SK-N-SH (cell line): ENCODE results near the gene ARHGAP20. TPM values are rescaled to one million over a fixed set of nuclear protein-coding genes. Genes with fewer than 3 reads are reported as not detected.

Experiments
- CTCF ChIA-PET: fragments of 300-600, 350-600 bp; formaldehyde crosslinking; extraction: SDS; loops from one replicate; lab custom pipeline; 2021; lab: Yijun Ruan, JAX
- POLR2A ChIA-PET: fragments of 350-600 bp; sonication (Branson Sonifier 250); formaldehyde crosslinking; extraction: SDS; loops from one replicate; lab custom pipeline; 2020; ENCODE audit warnings: antibody characterized with exemption, inconsistent platforms; lab: Yijun Ruan, JAX
- DNase-seq: peaks from one replicate; pipeline ENCODE4 v3.0.0; 2012
- H2AFZ ChIP-seq: fragments of 200-600 bp; sonication (generic); 2 replicates; pipeline ENCODE4 v1.8.1; 2016; ENCODE audit warnings: antibody characterized with exemption, mild to moderate bottlenecking, low read depth
- H3F3A ChIP-seq: fragments of 200-600 bp; sonication (generic); replicated peaks from 2 replicates; pipeline ENCODE3; 2016; ENCODE audit warnings: antibody characterized with exemption, mild to moderate bottlenecking; ENCODE audit not compliant: insufficient read depth
- H3K27ac ChIP-seq, 2 experiments: fragments of 200-500 bp in 1 of 2; fragments of 200-600 bp in 1 of 2; sonication (Bioruptor generic) in 1 of 2; sonication (generic), shearing (Covaris generic) in 1 of 2; 2 replicates each; pipeline versions ENCODE4 v1.5.1 to v1.6.1; 2014 to 2016; ENCODE audit warnings: low read depth in 2 of 2, inconsistent platforms in 1 of 2, low read length in 1 of 2, mild to moderate bottlenecking in 1 of 2, mixed read lengths in 1 of 2
- H3K27me3 ChIP-seq: fragments of 200-600 bp; sonication (generic), shearing (Covaris generic); 2 replicates; pipeline ENCODE4 v1.6.1; 2016; ENCODE audit warnings: mixed run types; ENCODE audit not compliant: insufficient read depth
- H3K36me3 ChIP-seq, 2 experiments: fragments of 200-500 bp in 1 of 2; fragments of 200-600 bp in 1 of 2; sonication (Bioruptor generic) in 1 of 2; sonication (generic) in 1 of 2; replicated peaks in 1 of 2; 2 replicates each; pipeline versions ENCODE3 to v1.5.1; 2014 to 2016; ENCODE audit warnings: low read length in 1 of 2, mild to moderate bottlenecking in 1 of 2; ENCODE audit not compliant: insufficient read depth in 2 of 2, control insufficient read depth in 1 of 2
- H3K4me1 ChIP-seq, 2 experiments: fragments of 200-500 bp in 1 of 2; fragments of 200-600 bp in 1 of 2; sonication (Bioruptor generic) in 1 of 2; sonication (generic), shearing (Covaris generic) in 1 of 2; 2 replicates each; pipeline versions ENCODE4 v1.5.1 to v1.6.1; 2014 to 2016; ENCODE audit warnings: low read depth in 1 of 2, low read length in 1 of 2, mixed run types in 1 of 2; ENCODE audit not compliant: insufficient read depth in 2 of 2, control insufficient read depth in 1 of 2
- H3K4me2 ChIP-seq: fragments of 200-600 bp; sonication (generic), shearing (Covaris generic); 2 replicates; pipeline ENCODE4 v1.6.1; 2017; ENCODE audit warnings: mixed run types
- H3K4me3 ChIP-seq, 2 experiments: fragments of 200-500 bp in 1 of 2; fragments of 200-600 bp in 1 of 2; sonication (Bioruptor generic) in 1 of 2; sonication (generic), shearing (Covaris generic) in 1 of 2; 2 replicates each; pipeline versions ENCODE4 v1.5.1 to v1.8.1; 2014 to 2016; ENCODE audit warnings: low read depth in 2 of 2, inconsistent platforms in 1 of 2, low read length in 1 of 2, mild to moderate bottlenecking in 1 of 2, mixed read lengths in 1 of 2, moderate library complexity in 1 of 2
- H3K79me2 ChIP-seq: fragments of 200-600 bp; sonication (generic); 2 replicates; pipeline ENCODE4 v1.8.1; 2017; ENCODE audit warnings: mild to moderate bottlenecking; ENCODE audit not compliant: insufficient read depth
- H3K9ac ChIP-seq: fragments of 200-600 bp; sonication (generic); 2 replicates; pipeline ENCODE4 v1.6.1; 2017; ENCODE audit warnings: mixed run types
- H3K9me2 ChIP-seq: fragments of 200-600 bp; sonication (generic); 2 replicates; pipeline ENCODE4 v1.6.1; 2017; ENCODE audit warnings: mixed run types
- H3K9me3 ChIP-seq: fragments of 200-600 bp; sonication (generic); 2 replicates; pipeline ENCODE4 v1.6.1; 2017; ENCODE audit warnings: mixed run types, mild to moderate bottlenecking, moderate library complexity
- H4K20me1 ChIP-seq: fragments of 200-600 bp; sonication (generic); 2 replicates; pipeline ENCODE4 v1.6.1; 2017; ENCODE audit warnings: mild to moderate bottlenecking, mixed run types; ENCODE audit not compliant: insufficient read depth
- CHD2 ChIP-seq: fragments of 150-350 bp; IDR thresholded peaks from 2 replicates; pipeline ENCODE4 v1.6.1; 2018; ENCODE audit warnings: low read length; ENCODE audit not compliant: partially characterized antibody
- ELF1 ChIP-seq: IDR thresholded peaks from 2 replicates; pipeline ENCODE4 v1.4.0; 2012
- EZH2phosphoT487 ChIP-seq: fragments of 200-600 bp; sonication (generic); IDR thresholded peaks from 2 replicates; pipeline ENCODE4 v1.6.1; 2017; ENCODE audit warnings: low read depth, mixed run types, mild to moderate bottlenecking, antibody characterized with exemption, moderate library complexity, borderline replicate concordance
- FOSL2 ChIP-seq: IDR thresholded peaks from 2 replicates; pipeline ENCODE4 v1.4.0; 2012; ENCODE audit warnings: low read depth, mild to moderate bottlenecking, moderate library complexity, borderline replicate concordance
- FOXM1 ChIP-seq: IDR thresholded peaks from 2 replicates; pipeline ENCODE4 v1.4.0; 2012; ENCODE audit warnings: low read depth, mild to moderate bottlenecking
- GATA2 ChIP-seq: sonication (generic); formaldehyde crosslinking; IDR thresholded peaks from 2 replicates; pipeline ENCODE4 v1.5.0; 2020; ENCODE audit warnings: mild to moderate bottlenecking, missing genetic modification reagents
- MEF2A ChIP-seq: IDR thresholded peaks from 2 replicates; pipeline ENCODE4 v1.4.0; 2012; ENCODE audit warnings: low read depth, borderline replicate concordance
- MXI1 ChIP-seq: IDR thresholded peaks from 2 replicates; pipeline ENCODE4 v1.6.1; 2012; ENCODE audit warnings: mild to moderate bottlenecking, low read depth, low read length, improper control_type of control experiment
- NRF1 ChIP-seq: IDR thresholded peaks from 2 replicates; pipeline ENCODE4 v1.6.1; 2012; ENCODE audit warnings: low read depth, mild to moderate bottlenecking, low read length
- POLR2AphosphoS5 ChIP-seq: IDR thresholded peaks from 2 replicates; pipeline ENCODE4 v1.6.1; 2012; ENCODE audit warnings: low read depth, low read length
- RFX5 ChIP-seq: IDR thresholded peaks from 2 replicates; pipeline ENCODE4 v1.6.1; 2012; ENCODE audit warnings: mild to moderate bottlenecking, improper control_type of control experiment, low read length
- SIN3A ChIP-seq: IDR thresholded peaks from 2 replicates; pipeline ENCODE4 v1.6.1; 2012; ENCODE audit warnings: low read depth, mild to moderate bottlenecking, low read length, moderate library complexity, borderline replicate concordance
- TAF1 ChIP-seq: IDR thresholded peaks from 2 replicates; pipeline ENCODE4 v1.6.1; 2012; ENCODE audit warnings: low read depth, mild to moderate bottlenecking, low read length, moderate library complexity, borderline replicate concordance
- TCF12 ChIP-seq: IDR thresholded peaks from 2 replicates; pipeline ENCODE4 v1.4.0; 2012
- WGBS: methylation state at CpG from one replicate; pipeline ENCODE4 v1.1.6; 2017; ENCODE audit warnings: low lambda C conversion rate; 5-methylcytosine and 5-hydroxymethylcytosine counted together
- polyA plus RNA-seq, 3 experiments: library from polyadenylated mRNA; depleted of rRNA; stranded (reverse); fragments of >200 nt; gene quantifications; 2 replicates each; pipeline ENCODE4 v1.2.3, GENCODE V29; 2012
- TF ChIP-seq, protein P1 (sequence below): fragments of 200-600 bp; sonication (generic); IDR thresholded peaks from 2 replicates; pipeline ENCODE4 v1.6.1; 2017; ENCODE audit warnings: antibody characterized with exemption, mild to moderate bottlenecking, moderate library complexity
- TF ChIP-seq, protein P2 (sequence below): IDR thresholded peaks from 2 replicates; pipeline ENCODE4 v1.4.0; 2012; ENCODE audit warnings: low read depth, borderline replicate concordance
- TF ChIP-seq, protein P3 (sequence below): fragments of 150-350 bp; IDR thresholded peaks from 2 replicates; pipeline ENCODE4 v1.6.1; 2017; ENCODE audit warnings: antibody characterized with exemption, low read length, low read depth, borderline replicate concordance
- TF ChIP-seq, protein P4 (sequence below): IDR thresholded peaks from 2 replicates; pipeline ENCODE4 v1.6.1; 2012; ENCODE audit warnings: mild to moderate bottlenecking, low read depth, low read length, moderate library complexity
- TF ChIP-seq, protein P5 (sequence below): fragments of 150-350 bp; IDR thresholded peaks from 2 replicates; pipeline ENCODE4 v1.6.1; 2016; ENCODE audit warnings: mild to moderate bottlenecking, low read depth, low read length

The ARHGAP20 gene
- polyA plus RNA-seq, 1 of the 3 experiments (the other 2 are of a cell fraction), result 0.76 TPM

DNA sequence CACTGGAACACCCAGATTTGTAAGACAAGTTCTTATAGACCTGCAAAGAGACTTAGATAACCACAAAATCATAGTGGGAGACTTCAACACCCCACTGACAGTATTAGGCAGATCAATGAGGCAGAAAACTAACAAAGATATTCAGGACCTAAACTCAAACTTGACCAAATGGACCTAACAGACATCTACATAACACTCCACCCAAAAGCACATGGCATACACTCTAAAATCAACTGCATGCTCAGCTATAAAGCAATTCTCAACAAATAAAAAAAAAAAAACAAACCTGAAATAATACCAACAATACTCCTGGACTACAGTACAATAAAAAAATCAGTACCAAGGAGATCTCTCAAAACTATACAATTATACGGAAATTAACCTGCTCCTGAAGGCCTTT is 167.5 kb downstream of the ARHGAP20 start:
- H2AFZ ChIP-seq, result no peak overlapping the region
- 43% methylated on average over 1 of the region's 1 CpG for WGBS

DNA sequence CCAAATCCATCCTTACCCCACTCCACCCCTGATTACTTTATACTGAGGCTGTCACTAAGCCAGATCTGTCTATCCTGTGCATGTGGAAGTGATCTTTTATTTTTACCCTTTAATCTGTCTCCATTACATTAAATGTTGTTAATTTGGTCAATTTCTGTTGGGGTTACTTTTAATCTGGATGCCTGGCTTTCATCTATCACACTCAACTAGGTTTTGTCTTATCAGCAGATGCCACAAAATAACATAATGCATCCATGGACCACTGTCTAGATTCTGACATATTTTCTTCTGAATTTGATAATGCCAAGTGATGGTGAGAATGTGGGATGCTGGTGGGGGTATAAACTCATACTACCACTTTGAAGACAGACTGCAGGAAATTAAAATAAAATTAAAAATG is 174.1 kb downstream of the ARHGAP20 start:
- POLR2A ChIA-PET, result no interaction called here
- TF ChIP-seq MXI1, result no peak
- no peak for TF ChIP-seq CHD2
- TF ChIP-seq, protein P1, sequence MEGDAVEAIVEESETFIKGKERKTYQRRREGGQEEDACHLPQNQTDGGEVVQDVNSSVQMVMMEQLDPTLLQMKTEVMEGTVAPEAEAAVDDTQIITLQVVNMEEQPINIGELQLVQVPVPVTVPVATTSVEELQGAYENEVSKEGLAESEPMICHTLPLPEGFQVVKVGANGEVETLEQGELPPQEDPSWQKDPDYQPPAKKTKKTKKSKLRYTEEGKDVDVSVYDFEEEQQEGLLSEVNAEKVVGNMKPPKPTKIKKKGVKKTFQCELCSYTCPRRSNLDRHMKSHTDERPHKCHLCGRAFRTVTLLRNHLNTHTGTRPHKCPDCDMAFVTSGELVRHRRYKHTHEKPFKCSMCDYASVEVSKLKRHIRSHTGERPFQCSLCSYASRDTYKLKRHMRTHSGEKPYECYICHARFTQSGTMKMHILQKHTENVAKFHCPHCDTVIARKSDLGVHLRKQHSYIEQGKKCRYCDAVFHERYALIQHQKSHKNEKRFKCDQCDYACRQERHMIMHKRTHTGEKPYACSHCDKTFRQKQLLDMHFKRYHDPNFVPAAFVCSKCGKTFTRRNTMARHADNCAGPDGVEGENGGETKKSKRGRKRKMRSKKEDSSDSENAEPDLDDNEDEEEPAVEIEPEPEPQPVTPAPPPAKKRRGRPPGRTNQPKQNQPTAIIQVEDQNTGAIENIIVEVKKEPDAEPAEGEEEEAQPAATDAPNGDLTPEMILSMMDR, result no peak
- peak; percentile 24; the same call in 1 of the 2 replicates for TF ChIP-seq GATA2 (CRISPR knock-in tag)
- TF ChIP-seq NRF1, result no peak
- no peak for TF ChIP-seq EZH2phosphoT487
- no peak for TF ChIP-seq MEF2A
- TF ChIP-seq SIN3A, result no peak
- TF ChIP-seq, protein P2, sequence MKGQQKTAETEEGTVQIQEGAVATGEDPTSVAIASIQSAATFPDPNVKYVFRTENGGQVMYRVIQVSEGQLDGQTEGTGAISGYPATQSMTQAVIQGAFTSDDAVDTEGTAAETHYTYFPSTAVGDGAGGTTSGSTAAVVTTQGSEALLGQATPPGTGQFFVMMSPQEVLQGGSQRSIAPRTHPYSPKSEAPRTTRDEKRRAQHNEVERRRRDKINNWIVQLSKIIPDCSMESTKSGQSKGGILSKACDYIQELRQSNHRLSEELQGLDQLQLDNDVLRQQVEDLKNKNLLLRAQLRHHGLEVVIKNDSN, result no peak
- TF ChIP-seq FOXM1, result no peak
- peak; percentile 11; the same call in 1 of the 2 replicates for TF ChIP-seq TCF12

More for the DNA sequence above, 167.5 kb downstream of the ARHGAP20 start:
- H3K27ac ChIP-seq, result no peak overlapping the region
- TF ChIP-seq, protein P3, sequence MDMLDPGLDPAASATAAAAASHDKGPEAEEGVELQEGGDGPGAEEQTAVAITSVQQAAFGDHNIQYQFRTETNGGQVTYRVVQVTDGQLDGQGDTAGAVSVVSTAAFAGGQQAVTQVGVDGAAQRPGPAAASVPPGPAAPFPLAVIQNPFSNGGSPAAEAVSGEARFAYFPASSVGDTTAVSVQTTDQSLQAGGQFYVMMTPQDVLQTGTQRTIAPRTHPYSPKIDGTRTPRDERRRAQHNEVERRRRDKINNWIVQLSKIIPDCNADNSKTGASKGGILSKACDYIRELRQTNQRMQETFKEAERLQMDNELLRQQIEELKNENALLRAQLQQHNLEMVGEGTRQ, result no peak
- TF ChIP-seq, protein P4, sequence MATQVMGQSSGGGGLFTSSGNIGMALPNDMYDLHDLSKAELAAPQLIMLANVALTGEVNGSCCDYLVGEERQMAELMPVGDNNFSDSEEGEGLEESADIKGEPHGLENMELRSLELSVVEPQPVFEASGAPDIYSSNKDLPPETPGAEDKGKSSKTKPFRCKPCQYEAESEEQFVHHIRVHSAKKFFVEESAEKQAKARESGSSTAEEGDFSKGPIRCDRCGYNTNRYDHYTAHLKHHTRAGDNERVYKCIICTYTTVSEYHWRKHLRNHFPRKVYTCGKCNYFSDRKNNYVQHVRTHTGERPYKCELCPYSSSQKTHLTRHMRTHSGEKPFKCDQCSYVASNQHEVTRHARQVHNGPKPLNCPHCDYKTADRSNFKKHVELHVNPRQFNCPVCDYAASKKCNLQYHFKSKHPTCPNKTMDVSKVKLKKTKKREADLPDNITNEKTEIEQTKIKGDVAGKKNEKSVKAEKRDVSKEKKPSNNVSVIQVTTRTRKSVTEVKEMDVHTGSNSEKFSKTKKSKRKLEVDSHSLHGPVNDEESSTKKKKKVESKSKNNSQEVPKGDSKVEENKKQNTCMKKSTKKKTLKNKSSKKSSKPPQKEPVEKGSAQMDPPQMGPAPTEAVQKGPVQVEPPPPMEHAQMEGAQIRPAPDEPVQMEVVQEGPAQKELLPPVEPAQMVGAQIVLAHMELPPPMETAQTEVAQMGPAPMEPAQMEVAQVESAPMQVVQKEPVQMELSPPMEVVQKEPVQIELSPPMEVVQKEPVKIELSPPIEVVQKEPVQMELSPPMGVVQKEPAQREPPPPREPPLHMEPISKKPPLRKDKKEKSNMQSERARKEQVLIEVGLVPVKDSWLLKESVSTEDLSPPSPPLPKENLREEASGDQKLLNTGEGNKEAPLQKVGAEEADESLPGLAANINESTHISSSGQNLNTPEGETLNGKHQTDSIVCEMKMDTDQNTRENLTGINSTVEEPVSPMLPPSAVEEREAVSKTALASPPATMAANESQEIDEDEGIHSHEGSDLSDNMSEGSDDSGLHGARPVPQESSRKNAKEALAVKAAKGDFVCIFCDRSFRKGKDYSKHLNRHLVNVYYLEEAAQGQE, result no peak
- TF ChIP-seq FOXM1, result no peak
- TF ChIP-seq FOSL2, result no peak
- TF ChIP-seq TAF1, result no peak
- TF ChIP-seq POLR2AphosphoS5, result no peak
- no peak for TF ChIP-seq TCF12
- no peak for TF ChIP-seq MEF2A
- TF ChIP-seq, protein P5, sequence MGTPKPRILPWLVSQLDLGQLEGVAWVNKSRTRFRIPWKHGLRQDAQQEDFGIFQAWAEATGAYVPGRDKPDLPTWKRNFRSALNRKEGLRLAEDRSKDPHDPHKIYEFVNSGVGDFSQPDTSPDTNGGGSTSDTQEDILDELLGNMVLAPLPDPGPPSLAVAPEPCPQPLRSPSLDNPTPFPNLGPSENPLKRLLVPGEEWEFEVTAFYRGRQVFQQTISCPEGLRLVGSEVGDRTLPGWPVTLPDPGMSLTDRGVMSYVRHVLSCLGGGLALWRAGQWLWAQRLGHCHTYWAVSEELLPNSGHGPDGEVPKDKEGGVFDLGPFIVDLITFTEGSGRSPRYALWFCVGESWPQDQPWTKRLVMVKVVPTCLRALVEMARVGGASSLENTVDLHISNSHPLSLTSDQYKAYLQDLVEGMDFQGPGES, result no peak
- TF ChIP-seq GATA2 (CRISPR knock-in tag), result no peak
- no peak for TF ChIP-seq RFX5
- TF ChIP-seq ELF1, result no peak
- TF ChIP-seq, all 33 proteins: peak for 0
- no peaks in the 10 kb centered on the region for H3K9me2 ChIP-seq
- H3K9me3 ChIP-seq, result no peaks in the 10 kb centered on the region
- no peaks in the 10 kb centered on the region for H3K4me1 ChIP-seq
- no peaks in the 10 kb centered on the region for H3K36me3 ChIP-seq
- no peaks in the 10 kb centered on the region for H3K79me2 ChIP-seq
- no peak overlapping the region for H3K4me2 ChIP-seq
- no peak overlapping the region for H3K4me3 ChIP-seq
- ChIA-PET CTCF (no interaction called here), POLR2A (no interaction called here)
- H3K27me3 ChIP-seq, result no peaks in the 10 kb centered on the region
- H3F3A ChIP-seq, result no peaks in the 10 kb centered on the region
- H4K20me1 ChIP-seq, result no peaks in the 10 kb centered on the region
- DNase-seq, result no peak
- H3K9ac ChIP-seq, result no peak overlapping the region

More for the DNA sequence above, 174.1 kb downstream of the ARHGAP20 start:
- Histone ChIP-seq H4K20me1 (no peaks in the 10 kb centered on the region), H3K9me3 (no peaks in the 10 kb centered on the region), H3K9me2 (no peaks in the 10 kb centered on the region), H3K79me2 (no peaks in the 10 kb centered on the region), H3K27ac (no peak overlapping the region), H2AFZ (no peak overlapping the region), H3K36me3 (no peaks in the 10 kb centered on the region), H3K9ac (no peak overlapping the region), H3F3A (no peaks in the 10 kb centered on the region), H3K27me3 (no peaks in the 10 kb centered on the region), H3K4me2 (no peak overlapping the region), H3K4me1 (peaks cover 0 to 5% of the 10 kb centered on the region in 2 experiments; a peak in 1 of 4 replicates), H3K4me3 (no peak overlapping the region)
- DNase-seq, result peak; percentile 20
- CTCF ChIA-PET, result no interaction called here
